ENCODE data around the gene IFNA2. TPM values are rescaled to one million over a fixed set of nuclear protein-coding genes. Genes with fewer than 3 reads are reported as not detected.

IFNA2 gene
- total RNA-seq, 1 experiment from 2014 or later, result not detected

- no peak for DNase-seq
- H2AFZ ChIP-seq (ENCODE audit: low read length), result no peak overlapping the region
- H3K79me2 ChIP-seq (ENCODE audit: low read length), result no peaks in the 10 kb centered on the region
- no peaks in the 10 kb centered on the region for H3K9me2 ChIP-seq (replicated peaks; ENCODE audit: insufficient read depth, low read length)
- H3K27me3 ChIP-seq (ENCODE audit: low read length), result no peaks in the 10 kb centered on the region
- H3K9me3 ChIP-seq (ENCODE audit: low read length), result no peaks in the 10 kb centered on the region
- H3K4me2 ChIP-seq (ENCODE audit: low read depth, low read length, poor library complexity, severe bottlenecking), result no peak overlapping the region
- no peak overlapping the region for H3K4me3 ChIP-seq (ENCODE audit: low read length)
- H3K36me3 ChIP-seq (ENCODE audit: insufficient read depth, low read length), result no peaks in the 10 kb centered on the region
- H3K27ac ChIP-seq (ENCODE audit: low read length), result no peak overlapping the region
- no peak overlapping the region for H3K9ac ChIP-seq (ENCODE audit: low read length)
- no peaks in the 10 kb centered on the region for H3K4me1 ChIP-seq (ENCODE audit: low read length)
- H4K20me1 ChIP-seq (ENCODE audit: insufficient read depth, low read depth, low read length), result no peaks in the 10 kb centered on the region
These were observed 22.9 kb downstream of the IFNA2 start for GRCh38 chr9:21362287-21362686.

GRCh38 chr9:21357479-21358460 lies 27.4 kb downstream of the IFNA2 start:
- no peak overlapping the region for H3K4me2 ChIP-seq (ENCODE audit: low read depth, low read length, poor library complexity, severe bottlenecking)
- no peaks in the 10 kb centered on the region for H4K20me1 ChIP-seq (ENCODE audit: insufficient read depth, low read depth, low read length)
- no peaks in the 10 kb centered on the region for H3K27me3 ChIP-seq (ENCODE audit: low read length)
- no peak overlapping the region for H3K9ac ChIP-seq (ENCODE audit: low read length)
- no peaks in the 10 kb centered on the region for H3K9me2 ChIP-seq (replicated peaks; ENCODE audit: insufficient read depth, low read length)
- H3K4me3 ChIP-seq (ENCODE audit: low read length), result no peak overlapping the region
- no peaks in the 10 kb centered on the region for H3K79me2 ChIP-seq (ENCODE audit: low read length)
- H3K27ac ChIP-seq (ENCODE audit: low read length), result no peak overlapping the region
- no peak for DNase-seq
- no peaks in the 10 kb centered on the region for H3K9me3 ChIP-seq (ENCODE audit: low read length)
- no peak overlapping the region for H2AFZ ChIP-seq (ENCODE audit: low read length)
- no peaks in the 10 kb centered on the region for H3K36me3 ChIP-seq (ENCODE audit: insufficient read depth, low read length)
- no peaks in the 10 kb centered on the region for H3K4me1 ChIP-seq (ENCODE audit: low read length)

GRCh38 chr9:21350787-21351186 lies 34.4 kb downstream of the IFNA2 start, which contains the start of gene IFNA6:
Gene IFNA6 (minus strand): TSS chr9:21350887. CDS start chr9:21350887, 0 bp downstream.
- no peak within 1 kb of the TSS for H3K9ac ChIP-seq (ENCODE audit: low read length)
- no peak for DNase-seq
- H3K27me3 ChIP-seq (ENCODE audit: low read length), result no peaks in the 10 kb centered on the region
- no peak within 1 kb of the TSS for H3K4me2 ChIP-seq (ENCODE audit: low read depth, low read length, poor library complexity, severe bottlenecking)
- no peaks in the 10 kb centered on the region for H3K9me3 ChIP-seq (ENCODE audit: low read length)
- H3K4me3 ChIP-seq (ENCODE audit: low read length), result no peak within 1 kb of the TSS
- no peaks in the 10 kb centered on the region for H3K79me2 ChIP-seq (ENCODE audit: low read length)
- H3K36me3 ChIP-seq (ENCODE audit: insufficient read depth, low read length), result no peaks in the 10 kb centered on the region
- no peaks in the 10 kb centered on the region for H3K4me1 ChIP-seq (ENCODE audit: low read length)
- H4K20me1 ChIP-seq (ENCODE audit: insufficient read depth, low read depth, low read length), result no peaks in the 10 kb centered on the region
- H3K27ac ChIP-seq (ENCODE audit: low read length), result no peak within 1 kb of the TSS
- H3K9me2 ChIP-seq (replicated peaks; ENCODE audit: insufficient read depth, low read length), result no peaks in the 10 kb centered on the region
- H2AFZ ChIP-seq (ENCODE audit: low read length), result no peak within 1 kb of the TSS

GRCh38 chr9:21348430-21348970 lies 36.7 kb downstream of the IFNA2 start:
- Histone ChIP-seq H3K4me1 (ENCODE audit: low read length) (no peaks in the 10 kb centered on the region), H3K79me2 (ENCODE audit: low read length) (no peaks in the 10 kb centered on the region)
- DNase-seq, result no peak

GRCh38 chr9:21340735-21341134 lies 44.5 kb downstream of the IFNA2 start:
- DNase-seq, result no peak
- H3K9me2 ChIP-seq (replicated peaks; ENCODE audit: insufficient read depth, low read length), result no peaks in the 10 kb centered on the region
- no peak overlapping the region for H3K27ac ChIP-seq (ENCODE audit: low read length)
- no peaks in the 10 kb centered on the region for H3K36me3 ChIP-seq (ENCODE audit: insufficient read depth, low read length)
- H3K4me3 ChIP-seq (ENCODE audit: low read length), result no peak overlapping the region
- no peaks in the 10 kb centered on the region for H3K9me3 ChIP-seq (ENCODE audit: low read length)
- no peak overlapping the region for H3K9ac ChIP-seq (ENCODE audit: low read length)
- no peak overlapping the region for H2AFZ ChIP-seq (ENCODE audit: low read length)
- peaks cover 5% of the 10 kb centered on the region for H3K4me1 ChIP-seq (ENCODE audit: low read length)
- H3K4me2 ChIP-seq (ENCODE audit: low read depth, low read length, poor library complexity, severe bottlenecking), result no peak overlapping the region
- H3K27me3 ChIP-seq (ENCODE audit: low read length), result no peaks in the 10 kb centered on the region
- H4K20me1 ChIP-seq (ENCODE audit: insufficient read depth, low read depth, low read length), result no peaks in the 10 kb centered on the region
- H3K79me2 ChIP-seq (ENCODE audit: low read length), result no peaks in the 10 kb centered on the region

More at GRCh38 chr9:21348430-21348970, 36.7 kb downstream of the IFNA2 start:
- Histone ChIP-seq H3K9me2 (replicated peaks; ENCODE audit: insufficient read depth, low read length) (no peaks in the 10 kb centered on the region), H3K4me3 (ENCODE audit: low read length) (no peak overlapping the region), H3K27ac (ENCODE audit: low read length) (no peak overlapping the region), H2AFZ (ENCODE audit: low read length) (no peak overlapping the region), H3K9ac (ENCODE audit: low read length) (no peak overlapping the region), H4K20me1 (ENCODE audit: insufficient read depth, low read depth, low read length) (no peaks in the 10 kb centered on the region), H3K9me3 (ENCODE audit: low read length) (no peaks in the 10 kb centered on the region), H3K36me3 (ENCODE audit: insufficient read depth, low read length) (no peaks in the 10 kb centered on the region), H3K27me3 (ENCODE audit: low read length) (no peaks in the 10 kb centered on the region), H3K4me2 (ENCODE audit: low read depth, low read length, poor library complexity, severe bottlenecking) (no peak overlapping the region)

GRCh38 chr9:21336457-21336856 lies 48.7 kb downstream of the IFNA2 start:
- Histone ChIP-seq H3K27ac (ENCODE audit: low read length) (no peak overlapping the region), H3K27me3 (ENCODE audit: low read length) (no peaks in the 10 kb centered on the region), H3K4me3 (ENCODE audit: low read length) (no peak overlapping the region), H4K20me1 (ENCODE audit: insufficient read depth, low read depth, low read length) (peaks cover 32% of the 10 kb centered on the region), H3K9me3 (ENCODE audit: low read length) (no peaks in the 10 kb centered on the region), H3K9ac (ENCODE audit: low read length) (no peak overlapping the region), H3K4me2 (ENCODE audit: low read depth, low read length, poor library complexity, severe bottlenecking) (peak overlapping the region; percentile 88), H3K79me2 (ENCODE audit: low read length) (peaks cover 37% of the 10 kb centered on the region), H3K9me2 (replicated peaks; ENCODE audit: insufficient read depth, low read length) (no peaks in the 10 kb centered on the region), H3K36me3 (ENCODE audit: insufficient read depth, low read length) (peaks cover 3% of the 10 kb centered on the region; the same call in 1 of the 2 replicates), H2AFZ (ENCODE audit: low read length) (no peak overlapping the region), H3K4me1 (ENCODE audit: low read length) (peaks cover 25% of the 10 kb centered on the region)
- no peak for DNase-seq

- peaks cover 3% of the 10 kb centered on the region; the same call in 1 of the 2 replicates for H3K36me3 ChIP-seq (ENCODE audit: insufficient read depth, low read length)
- peak within 1 kb of the TSS; percentile 88 for H3K4me2 ChIP-seq (ENCODE audit: low read depth, low read length, poor library complexity, severe bottlenecking)
- H3K9me2 ChIP-seq (replicated peaks; ENCODE audit: insufficient read depth, low read length), result no peaks in the 10 kb centered on the region
- H3K4me1 ChIP-seq (ENCODE audit: low read length), result peaks cover 25% of the 10 kb centered on the region
- H2AFZ ChIP-seq (ENCODE audit: low read length), result peak within 1 kb of the TSS; percentile 96
- peak within 1 kb of the TSS; percentile 81 for H3K4me3 ChIP-seq (ENCODE audit: low read length)
- peak within 1 kb of the TSS; percentile 46 for H3K27ac ChIP-seq (ENCODE audit: low read length)
- peak within 1 kb of the TSS; percentile 86 for H3K9ac ChIP-seq (ENCODE audit: low read length)
- peaks cover 43% of the 10 kb centered on the region for H4K20me1 ChIP-seq (ENCODE audit: insufficient read depth, low read depth, low read length)
- peak; percentile 95 for DNase-seq
- no peaks in the 10 kb centered on the region for H3K27me3 ChIP-seq (ENCODE audit: low read length)
- no peaks in the 10 kb centered on the region for H3K9me3 ChIP-seq (ENCODE audit: low read length)
- H3K79me2 ChIP-seq (ENCODE audit: low read length), result peaks cover 51% of the 10 kb centered on the region
These were observed 50.2 kb downstream of the IFNA2 start, which contains the start of gene KLHL9 for GRCh38 chr9:21334701-21335632. Gene KLHL9 (minus strand): TSS chr9:21335404. CDS start chr9:21334859, 545 bp downstream.

All from Karpas-422 (cell line).